HG02943 (cell line): Measurements from ENCODE around the gene LRRC7.

ENCODE experiments used
- ATAC-seq: cut with Tn5 transposase; IDR thresholded peaks from one replicate; pipeline ENCODE4 v1.9.1; 2021; ENCODE audit warnings: mild to moderate bottlenecking, low read depth, moderate library complexity; ENCODE audit not compliant: unreplicated experiment

Gene LRRC7

DNA sequence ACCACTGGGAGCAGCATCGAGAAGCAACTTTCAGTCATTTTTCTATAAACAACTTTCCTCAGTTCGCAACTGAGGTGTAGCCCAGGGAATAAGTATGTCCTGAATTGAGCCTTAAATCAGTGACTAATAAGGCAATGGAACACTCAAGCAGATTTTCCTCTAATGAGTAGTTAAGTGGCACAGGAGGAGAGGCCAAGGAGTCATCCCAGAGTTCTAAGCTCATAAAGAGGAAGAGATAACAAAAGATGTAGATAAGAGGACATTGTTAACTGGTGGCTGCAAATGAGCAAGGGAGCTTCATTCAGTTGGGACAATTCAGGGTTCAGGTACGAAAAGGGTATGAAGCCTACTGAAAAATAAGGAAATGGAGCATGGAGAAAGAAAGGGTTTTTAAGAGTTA is 573.2 kb downstream of the LRRC7 start:
- ATAC-seq: no peak

DNA sequence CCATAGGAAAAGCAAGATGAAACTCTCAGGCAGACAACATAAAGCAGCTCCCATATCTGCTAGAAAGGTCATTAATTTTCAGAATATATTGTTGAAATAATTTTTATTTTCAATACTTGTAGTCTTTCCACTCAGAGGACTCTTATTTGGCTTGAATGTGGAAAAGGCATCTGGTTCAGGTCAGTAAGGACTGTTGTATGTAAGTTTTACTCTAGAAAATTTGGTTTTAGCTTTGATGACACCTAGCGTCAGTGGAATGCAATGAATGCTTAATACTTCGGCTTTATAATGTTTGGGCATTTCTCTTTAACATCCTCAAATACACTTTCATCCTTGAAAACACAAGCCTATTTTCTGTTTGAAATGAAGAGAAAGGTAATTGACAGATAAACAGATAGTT is 574.4 kb downstream of the LRRC7 start:
- no peak for ATAC-seq

DNA sequence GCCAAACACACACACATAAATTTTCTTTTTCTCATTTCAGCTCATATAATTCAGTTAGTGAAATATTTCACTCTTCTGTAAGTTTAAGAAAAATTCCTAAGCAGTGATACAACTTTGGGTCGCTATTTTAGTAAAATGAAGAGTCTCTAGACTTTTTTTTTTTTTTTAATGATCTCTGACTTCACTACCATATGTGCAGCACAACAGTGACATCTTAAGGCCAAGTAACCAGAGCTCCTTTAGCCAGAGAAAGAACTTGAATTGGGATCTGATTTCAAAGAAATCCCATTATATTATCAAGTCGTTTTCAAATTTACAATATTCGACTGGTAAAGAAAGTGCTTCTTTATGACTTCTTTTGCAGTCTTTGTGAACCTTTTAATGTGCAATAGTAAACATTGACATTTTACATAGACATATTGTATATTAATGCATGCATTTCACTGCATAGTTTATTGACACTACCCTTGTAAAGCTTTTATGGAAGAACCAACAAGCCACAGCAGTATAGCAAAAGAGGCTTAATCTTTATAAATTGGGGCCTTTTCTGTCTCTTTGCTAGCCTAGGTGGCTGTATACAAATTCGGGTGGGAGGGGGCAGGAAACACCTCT is 575.4 kb downstream of the LRRC7 start:
- ATAC-seq: no peak

DNA sequence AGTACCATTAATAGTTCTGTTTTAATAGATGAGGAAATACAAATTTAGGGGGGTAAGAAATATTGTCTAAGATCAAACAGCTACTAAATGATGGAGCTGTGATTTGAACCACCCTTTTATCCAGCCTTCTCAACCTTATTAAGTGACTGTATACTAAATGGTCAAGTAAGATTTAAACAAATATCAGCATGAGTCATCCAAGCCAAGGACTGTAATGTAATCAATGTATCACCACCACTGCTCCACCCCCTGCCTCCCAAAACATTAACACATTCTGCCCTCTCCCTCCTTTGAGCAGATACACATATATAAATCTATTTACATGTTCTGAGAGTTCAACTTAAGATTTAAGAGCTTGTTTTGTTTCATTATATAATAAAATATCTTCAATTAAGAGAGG is 578.8 kb downstream of the LRRC7 start:
- ATAC-seq: no peak

DNA sequence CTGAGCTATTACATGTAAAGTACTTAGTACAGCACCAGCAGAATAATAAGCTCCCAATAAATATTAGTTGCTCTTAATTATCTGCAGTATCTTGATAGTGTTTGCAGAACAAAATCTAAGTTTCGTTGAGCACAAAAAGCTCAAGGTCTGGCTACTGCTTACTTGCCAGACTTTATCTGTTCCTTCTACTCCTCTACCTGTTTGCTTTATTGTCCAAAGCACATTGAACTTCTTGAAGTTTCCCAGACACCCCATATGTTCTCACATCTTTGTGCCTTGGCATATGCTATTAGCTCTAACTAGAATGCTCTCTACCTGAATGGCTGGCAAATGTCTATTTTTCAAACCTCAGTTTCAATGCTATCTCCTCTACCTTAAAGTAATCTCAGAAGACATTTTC is 582.7 kb downstream of the LRRC7 start:
- ATAC-seq: no peak

DNA sequence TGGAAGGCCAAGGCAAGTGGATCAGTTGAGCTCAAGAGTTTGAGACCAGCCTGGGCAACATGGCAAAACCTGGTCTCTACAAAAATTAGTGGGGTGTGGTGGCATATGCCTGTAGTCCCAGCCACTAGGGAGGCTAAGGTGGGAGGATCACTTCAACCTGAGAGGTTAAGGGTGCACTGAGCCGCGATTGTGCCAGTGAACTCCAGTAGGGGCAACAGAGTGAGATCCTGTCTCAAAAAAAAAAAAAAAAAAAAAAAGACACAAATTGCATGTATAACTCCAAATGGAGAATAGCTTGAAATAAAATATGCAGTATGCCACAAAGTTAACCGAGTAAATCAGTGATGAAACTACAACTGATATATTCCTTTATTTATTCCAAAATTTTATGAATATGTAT is 586.0 kb downstream of the LRRC7 start:
- ATAC-seq: no peak

DNA sequence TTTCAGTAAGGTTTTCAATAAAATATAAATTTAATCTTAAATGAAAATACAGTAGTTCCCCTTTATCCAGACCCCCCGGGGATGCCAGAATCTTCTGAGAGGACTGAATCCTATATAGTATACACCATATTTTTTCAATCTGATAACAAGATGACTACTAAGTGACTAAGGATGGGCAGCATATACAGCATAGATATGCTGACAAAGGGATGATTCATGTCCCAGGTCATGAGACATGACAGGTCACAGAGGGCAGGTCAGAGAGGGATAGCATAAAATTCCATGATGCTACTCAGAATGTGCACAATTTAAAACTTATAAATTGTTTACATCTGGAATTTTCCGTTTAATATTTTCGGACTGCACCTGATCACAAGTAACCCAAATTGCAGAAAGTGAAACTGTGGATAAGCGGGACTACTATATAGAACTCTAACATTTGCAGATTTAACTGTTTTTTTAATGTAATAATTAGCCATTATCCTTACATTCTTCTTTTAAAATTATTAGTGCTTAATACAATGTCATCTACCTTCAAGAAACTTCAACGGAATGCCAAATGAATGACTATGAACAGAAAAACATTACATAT is 588.9 kb downstream of the LRRC7 start:
- ATAC-seq: no peak

DNA sequence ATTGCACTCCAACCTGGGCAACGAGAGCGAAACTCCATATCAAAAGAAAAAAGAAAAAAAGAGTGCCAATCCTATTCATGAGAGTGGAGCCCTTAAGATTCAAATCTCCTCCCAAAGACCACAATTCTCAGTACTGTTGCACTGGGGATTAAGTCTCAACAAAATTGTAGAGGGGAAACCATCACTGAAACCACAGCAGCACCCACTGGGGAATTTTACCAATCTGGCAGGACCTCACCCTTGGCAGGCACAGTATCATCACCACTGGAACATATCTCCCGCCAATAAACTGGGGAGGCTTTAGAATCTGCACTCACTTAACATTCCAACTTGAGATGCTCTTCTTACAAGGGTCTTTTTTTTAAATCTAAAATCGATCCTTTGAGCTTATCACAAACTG is 596.6 kb downstream of the LRRC7 start:
- no peak for ATAC-seq

DNA sequence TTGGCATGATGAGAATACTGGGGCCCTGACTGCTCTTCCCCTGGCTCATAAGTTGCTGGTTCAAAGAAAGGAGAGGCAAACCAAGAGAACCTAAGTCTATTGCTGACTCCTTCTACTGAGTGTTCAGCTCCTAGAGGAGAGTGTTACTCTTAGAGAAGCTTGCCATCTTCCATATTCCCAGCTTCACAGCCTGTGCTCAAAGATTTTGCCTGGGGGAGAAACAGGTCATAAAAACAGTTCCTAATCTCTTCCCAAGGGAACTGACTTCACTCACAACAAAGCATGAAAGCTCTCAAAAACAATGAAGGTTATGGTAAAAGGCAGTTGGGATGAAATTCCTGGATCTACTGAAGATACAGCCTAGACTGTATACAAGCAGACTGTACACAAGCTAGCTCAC is 600.6 kb downstream of the LRRC7 start:
- ATAC-seq: no peak

DNA sequence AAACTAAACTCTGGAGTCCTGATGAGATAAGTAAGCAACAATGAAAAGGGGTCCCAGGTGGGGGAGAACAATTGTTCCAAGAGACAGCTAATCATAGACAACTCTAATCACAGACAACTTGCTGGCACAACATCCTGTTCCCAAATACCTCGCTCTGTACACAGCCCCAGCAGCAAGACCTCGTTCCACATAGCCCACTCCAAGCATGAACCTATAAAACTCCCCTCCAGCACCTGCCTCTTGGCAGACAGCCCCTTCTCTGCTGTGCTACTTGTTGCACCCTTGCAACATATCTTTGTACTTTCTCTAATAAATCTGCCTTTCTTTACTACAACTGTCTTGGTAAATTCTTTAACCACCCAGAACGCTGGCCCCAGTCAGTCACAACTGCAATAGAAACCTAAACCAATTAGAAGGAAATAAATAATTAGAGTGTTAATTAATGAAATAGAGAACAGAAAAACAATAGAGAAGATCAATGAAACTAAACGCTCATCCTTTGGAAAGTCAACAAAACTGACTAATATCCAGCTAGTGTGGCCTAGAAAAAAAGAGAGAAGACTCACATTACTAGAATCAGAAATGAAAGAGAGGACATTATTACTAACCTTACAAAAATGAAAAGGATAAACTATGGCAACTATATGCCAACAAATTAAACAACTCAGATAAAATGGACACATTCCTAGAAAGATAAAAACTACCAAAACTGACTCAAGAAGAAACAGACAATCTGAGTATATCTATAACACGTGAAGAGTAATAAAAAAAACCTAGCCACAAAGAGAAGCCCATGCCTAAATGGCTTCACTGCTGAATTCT is 601.5 kb downstream of the LRRC7 start:
- ATAC-seq: no peak

DNA sequence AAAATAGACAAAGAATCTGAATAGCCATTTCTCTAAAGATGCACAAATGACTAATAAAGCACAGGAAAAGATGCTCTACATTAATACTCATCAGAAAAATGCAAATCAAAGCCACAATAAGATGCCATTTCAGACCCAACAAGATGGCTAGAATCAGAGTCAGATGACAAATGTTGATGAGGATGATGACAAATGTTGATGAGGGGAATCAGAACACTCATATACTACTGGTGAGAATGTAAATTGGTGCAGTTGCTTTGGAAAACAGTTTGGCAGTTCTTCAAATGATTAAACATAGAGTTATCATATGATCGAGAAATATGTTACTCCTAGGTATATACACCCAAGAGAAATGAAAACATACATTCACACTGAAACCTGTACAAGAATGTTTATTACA is 603.8 kb downstream of the LRRC7 start:
- no peak for ATAC-seq
